Fibroblast of gingiva (primary cell): Measurements from ENCODE around the gene SAPCD1.

Source experiments
- DNase-seq: peaks from one replicate; pipeline ENCODE4 v3.0.0-alpha.2; 2011; ENCODE audit warnings: low read depth

SAPCD1 gene

GRCh38 chr6:31729515-31729978, 32.9 kb upstream of the SAPCD1 start:
- peak; percentile 90 for DNase-seq

- DNase-seq: peak; percentile 92
Observed at GRCh38 chr6:31729979-31730630, 32.4 kb upstream of the SAPCD1 start.

- DNase-seq: no peak
Observed at GRCh38 chr6:31730631-31731086, 31.8 kb upstream of the SAPCD1 start.

- DNase-seq: no peak
Observed at GRCh38 chr6:31732029-31732428, 30.4 kb upstream of the SAPCD1 start.

- DNase-seq: no peak
Observed at GRCh38 chr6:31733734-31734133, 28.7 kb upstream of the SAPCD1 start.

- no peak for DNase-seq
Observed at GRCh38 chr6:31734247-31734820, 28.1 kb upstream of the SAPCD1 start.

GRCh38 chr6:31734821-31735406, 27.5 kb upstream of the SAPCD1 start:
- peak; percentile 43 for DNase-seq

- DNase-seq: peak; percentile 81
Observed at GRCh38 chr6:31736021-31736767, 26.3 kb upstream of the SAPCD1 start, which contains the start of gene CLIC1. Gene CLIC1 (minus strand): TSS chr6:31736530. CDS start chr6:31736300, 230 bp downstream.

- DNase-seq: no peak
Observed at GRCh38 chr6:31736768-31737314, 25.6 kb upstream of the SAPCD1 start.

GRCh38 chr6:31737315-31737990, 25.0 kb upstream of the SAPCD1 start:
- DNase-seq: peak; percentile 25

- DNase-seq: peak; percentile 82
Observed at GRCh38 chr6:31737991-31738979, 24.2 kb upstream of the SAPCD1 start.

- DNase-seq: peak; percentile 99
Observed at GRCh38 chr6:31739639-31740396, 22.6 kb upstream of the SAPCD1 start, which contains the start of gene MSH5. Gene MSH5 (plus strand): TSS chr6:31740005. CDS start chr6:31740467, 462 bp downstream.

GRCh38 chr6:31740397-31741223, 21.8 kb upstream of the SAPCD1 start:
- no peak for DNase-seq

- DNase-seq: no peak
Observed at GRCh38 chr6:31741815-31742214, 20.6 kb upstream of the SAPCD1 start.

- DNase-seq: no peak
Observed at GRCh38 chr6:31742894-31743293, 19.6 kb upstream of the SAPCD1 start.

GRCh38 chr6:31744422-31744821, 18.0 kb upstream of the SAPCD1 start:
- DNase-seq: no peak

- no peak for DNase-seq
Observed at GRCh38 chr6:31749301-31750036, 13.0 kb upstream of the SAPCD1 start.
